Activated CD4-positive, alpha-beta T cell treated with anti-CD3 and anti-CD28 coated beads, Interleukin-2, amount 50 U/mL, for 48 hours (primary cell): ENCODE results near the gene GPS1.

Experiments
- DNase-seq, 2 experiments: peaks; one replicate each; pipeline ENCODE4 v3.0.0-alpha.2; 2020

The GPS1 gene

DNA sequence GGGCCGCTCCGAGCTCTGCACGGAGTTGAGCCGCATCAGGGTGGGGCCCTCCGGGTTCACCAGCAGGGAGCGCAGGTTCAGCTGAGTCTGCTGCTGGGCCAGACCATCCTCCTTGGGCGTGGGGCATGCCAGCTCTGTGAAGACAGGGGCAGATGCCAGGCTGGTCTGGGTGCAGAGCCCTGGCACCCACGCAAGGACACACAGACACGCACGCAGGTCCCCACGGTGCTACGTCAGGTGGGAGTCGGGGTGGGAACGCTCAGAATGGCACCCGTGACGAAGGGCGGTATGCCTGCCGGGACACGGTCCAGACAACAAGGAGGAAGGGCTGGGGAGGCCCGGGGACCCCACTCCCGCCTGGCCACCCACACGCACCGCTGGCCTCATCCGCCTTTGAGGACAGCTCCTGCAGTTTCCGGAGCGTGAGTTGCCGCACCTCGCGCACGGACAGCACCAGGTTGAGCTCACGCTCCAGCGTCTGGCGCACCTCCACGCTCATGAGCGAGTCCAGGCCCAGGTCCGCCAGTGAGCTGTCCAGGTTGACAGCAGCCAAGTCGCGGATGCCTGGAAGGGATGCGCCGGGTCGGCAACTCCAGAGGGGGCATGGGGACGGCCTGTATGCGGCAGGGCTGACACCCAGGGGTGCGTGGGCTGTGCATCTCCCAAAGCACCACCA, 29.2 kb downstream of the GPS1 start:
- no peak for DNase-seq

DNA sequence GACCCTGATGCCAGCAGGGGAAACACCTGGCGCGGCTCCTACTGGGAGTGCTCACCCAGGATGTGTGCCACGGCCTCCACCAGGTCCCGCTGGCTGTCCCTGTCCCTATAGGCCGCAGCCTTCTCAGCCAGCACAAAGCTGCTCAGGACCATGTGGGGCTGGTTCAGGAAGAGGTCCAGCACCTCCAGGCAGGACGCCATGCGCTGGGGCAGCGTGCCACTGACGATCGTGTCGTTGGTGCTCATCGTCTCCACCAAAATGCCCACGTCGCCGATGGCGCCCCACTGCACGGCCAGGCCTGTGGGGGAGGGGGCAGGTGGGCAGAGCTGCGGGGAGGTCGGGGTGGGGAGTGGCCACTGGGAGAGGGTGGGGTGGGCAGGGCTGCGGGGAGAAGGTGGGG, 29.8 kb downstream of the GPS1 start:
- DNase-seq, result no peak

DNA sequence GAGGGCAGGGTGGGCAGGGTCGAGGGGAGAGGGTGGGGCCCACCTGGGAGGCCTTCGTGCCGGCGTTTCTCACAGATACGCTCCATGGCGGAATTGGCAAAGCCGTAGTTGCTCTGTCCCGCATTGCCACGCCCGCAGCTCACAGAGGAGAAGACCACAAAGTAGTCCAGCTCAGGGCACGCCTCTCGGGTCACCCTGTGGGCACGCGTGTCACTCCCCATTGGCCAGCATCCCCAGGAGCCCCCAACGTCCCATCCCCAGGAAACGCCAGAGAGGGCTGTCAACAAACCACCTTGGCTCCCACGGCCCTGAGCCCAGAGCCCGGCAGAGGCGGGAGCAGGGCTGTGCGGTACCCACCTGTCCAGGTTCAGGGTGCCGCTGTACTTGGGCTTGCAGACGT, 30.3 kb downstream of the GPS1 start:
- no peak for DNase-seq

DNA sequence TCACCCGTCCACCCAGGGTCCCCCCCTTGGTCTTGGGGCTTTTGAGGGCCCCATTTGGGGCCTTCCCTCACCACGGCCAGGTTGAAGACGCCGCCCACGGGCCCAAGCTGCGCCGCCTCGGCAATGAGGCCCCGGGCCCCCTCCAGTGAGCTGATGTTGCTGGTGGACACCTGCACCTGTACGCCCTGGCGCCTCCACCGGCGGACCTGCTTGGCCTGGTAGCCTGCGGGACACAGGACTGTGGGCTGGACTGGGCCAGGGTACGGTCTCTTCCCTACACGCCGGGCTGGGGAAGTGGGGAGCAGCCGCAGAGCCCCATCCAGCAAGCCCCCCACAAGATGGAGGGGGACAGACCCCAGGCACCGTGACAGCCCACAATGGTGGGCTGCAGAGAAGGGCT, 30.8 kb downstream of the GPS1 start:
- no peak for DNase-seq

DNA sequence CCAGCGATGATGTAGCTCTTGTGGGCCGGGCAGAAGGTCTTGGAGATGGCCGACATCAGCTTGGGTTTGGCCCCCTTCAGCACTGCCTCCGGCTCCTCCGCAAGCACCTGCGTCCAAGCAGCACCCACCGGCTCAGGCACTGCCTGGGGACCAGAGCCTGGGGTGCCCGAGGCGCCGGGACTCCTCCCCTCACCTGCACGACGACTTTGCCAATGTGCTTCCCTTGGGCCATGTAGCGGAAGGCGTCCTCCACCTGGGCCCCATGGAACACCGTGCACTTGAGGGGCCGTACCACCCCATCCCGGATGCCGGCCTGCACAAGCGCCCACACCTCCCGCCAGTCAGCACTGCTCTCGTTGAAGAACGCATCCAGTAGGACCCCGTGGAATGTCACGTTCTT, 31.3 kb downstream of the GPS1 start:
- DNase-seq, result no peak

DNA sequence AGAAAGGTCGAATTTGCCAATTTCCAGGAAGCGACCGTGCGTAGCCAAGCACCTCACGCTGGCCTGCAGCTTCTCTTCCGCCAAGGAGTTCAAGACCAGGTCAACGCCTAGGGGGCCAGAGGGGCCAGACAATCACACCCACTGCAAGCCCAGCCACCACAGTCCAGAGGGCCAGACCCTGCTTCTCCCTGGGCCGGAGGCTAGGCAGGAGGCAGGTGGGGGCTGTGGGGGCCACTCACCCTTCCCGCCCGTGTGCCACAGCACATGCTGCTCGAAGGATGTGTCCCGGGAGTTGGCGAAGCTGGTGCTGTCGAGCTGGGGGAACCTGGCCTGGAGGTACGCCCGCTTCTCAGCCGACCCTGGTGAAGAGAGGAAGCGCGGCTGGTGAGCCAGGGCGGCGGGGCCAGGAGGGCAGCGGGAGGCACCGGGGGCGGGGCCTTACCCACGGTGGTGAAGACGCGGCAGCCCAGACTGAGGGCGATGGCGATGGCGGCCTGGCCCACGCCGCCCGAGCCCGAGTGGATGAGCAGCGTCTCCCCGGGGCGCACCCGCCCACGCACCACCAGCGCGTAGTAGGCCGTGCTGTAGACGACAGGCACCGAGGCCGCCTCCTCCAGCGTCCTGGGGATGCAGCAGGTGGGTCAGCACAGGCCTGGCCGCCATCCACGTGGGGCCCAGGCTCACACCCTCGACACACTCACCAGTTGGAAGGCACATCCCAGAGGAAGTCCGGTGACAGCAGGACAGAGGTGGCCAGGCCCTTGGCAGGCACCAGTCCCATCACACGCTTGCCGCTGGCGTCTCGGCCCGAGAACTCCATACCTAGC, 32.0 kb downstream of the GPS1 start:
- DNase-seq, result no peak

DNA sequence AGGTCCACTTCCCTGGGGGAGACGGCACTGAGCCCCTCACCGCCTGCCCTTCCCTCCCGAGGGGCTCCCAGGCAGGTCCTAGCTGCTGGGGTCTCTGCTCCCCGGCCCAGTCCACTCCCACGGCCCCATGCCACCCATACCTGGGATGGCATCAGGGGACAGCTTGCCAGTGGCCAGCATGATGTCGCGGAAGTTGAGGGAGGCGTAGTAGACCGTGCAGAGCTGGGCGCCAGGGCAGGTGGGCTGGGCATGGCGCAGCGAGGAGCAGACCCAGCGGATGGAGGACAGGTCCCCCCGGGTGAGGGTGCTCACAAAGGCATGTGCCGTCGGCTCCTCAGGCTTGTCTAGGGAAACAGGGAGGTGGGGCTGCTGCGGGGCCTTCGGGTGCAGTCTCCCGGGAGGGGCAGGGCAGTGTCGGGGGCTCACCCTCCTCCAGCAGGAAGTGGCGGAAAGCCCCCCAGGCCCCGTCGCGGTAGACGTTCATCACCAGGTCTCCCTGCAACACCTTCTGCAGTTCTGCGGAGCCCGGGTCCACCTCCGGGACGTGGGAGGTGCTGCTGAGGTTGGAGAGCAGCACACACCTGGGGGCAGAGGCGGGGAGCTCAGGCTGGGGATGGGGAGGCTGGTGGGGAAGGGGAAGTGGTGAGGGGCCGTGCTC, 32.8 kb downstream of the GPS1 start:
- DNase-seq, result no peak

DNA sequence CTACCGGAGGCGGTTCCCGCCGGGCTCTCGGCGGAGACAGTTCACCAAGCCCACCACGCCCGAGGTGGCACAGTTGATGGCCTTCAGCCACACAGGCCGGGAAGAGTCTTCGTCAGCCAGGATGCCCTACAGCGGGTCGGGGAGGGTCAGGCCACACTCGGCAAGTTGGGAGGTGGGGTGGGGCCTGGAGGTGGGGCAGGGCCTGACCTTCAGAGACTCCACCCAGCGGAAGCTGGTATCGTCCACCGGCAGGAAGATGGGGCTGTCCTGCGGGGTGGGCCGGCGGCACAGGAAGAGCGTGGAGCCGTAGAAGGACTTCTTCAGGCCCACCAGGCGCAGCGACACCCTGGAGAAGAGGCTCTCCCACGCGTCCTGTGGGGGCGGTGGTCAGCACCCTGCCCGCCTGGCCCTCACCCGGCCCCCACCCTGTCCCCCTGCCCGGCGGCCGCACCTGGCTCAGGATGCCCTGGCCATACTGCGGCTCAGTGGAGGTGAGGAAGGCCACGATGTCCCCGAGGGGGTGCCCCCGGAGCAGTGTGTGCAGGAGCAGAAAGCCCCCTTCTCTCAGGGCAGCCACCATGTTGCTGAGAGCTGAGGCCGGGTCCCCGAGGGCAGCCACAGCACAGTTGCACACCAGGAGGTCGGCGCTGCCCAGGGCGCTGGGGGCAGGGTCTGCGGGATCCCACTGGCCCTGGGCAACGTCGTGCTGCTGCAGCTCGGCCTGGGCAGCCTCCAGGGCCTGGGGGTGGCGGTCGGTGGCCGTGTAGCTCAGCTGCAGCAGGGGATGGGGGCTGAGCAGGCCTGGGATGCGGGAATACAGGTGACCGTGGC, 33.5 kb downstream of the GPS1 start:
- DNase-seq, result no peak

DNA sequence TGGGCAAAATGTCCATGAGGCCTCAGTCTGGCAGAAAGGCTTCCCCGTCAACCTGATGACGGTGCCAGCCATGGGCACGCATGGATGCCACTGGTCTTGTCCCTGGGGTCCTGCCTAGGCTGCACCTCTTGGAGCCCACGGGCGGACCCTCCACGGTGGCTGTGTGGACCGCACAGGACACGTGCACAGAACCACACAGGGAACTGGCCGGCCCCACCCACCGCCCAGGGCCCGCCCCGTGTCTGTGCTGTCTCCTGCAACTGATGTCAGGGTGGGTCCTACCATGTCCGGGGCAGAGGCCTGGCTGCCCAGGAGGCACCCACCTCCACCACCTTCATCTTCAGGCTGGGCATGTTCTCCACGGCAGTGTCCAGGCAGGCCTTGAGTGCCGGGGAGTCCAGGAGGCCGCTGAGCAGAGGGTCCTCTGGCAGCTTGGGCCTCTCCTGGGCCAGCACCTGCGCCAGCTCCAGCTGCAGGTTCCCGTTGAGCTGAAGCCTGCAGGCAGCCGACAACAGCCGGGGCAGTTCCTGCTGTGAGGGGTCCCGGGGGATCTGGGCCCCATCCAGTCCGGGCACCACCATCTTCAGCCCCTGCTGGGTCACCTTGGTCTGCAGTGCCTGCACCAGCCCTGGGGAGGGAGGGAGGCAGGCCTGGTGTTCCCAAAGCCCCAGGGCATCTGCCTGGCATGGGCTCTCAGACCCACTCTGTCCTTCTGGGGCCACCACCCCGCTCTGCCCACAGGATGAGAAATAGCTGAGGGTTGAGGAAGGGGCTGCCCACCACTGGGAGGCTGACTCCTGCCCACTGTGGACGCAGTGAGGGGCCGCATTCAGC, 34.5 kb downstream of the GPS1 start:
- DNase-seq, result no peak

DNA sequence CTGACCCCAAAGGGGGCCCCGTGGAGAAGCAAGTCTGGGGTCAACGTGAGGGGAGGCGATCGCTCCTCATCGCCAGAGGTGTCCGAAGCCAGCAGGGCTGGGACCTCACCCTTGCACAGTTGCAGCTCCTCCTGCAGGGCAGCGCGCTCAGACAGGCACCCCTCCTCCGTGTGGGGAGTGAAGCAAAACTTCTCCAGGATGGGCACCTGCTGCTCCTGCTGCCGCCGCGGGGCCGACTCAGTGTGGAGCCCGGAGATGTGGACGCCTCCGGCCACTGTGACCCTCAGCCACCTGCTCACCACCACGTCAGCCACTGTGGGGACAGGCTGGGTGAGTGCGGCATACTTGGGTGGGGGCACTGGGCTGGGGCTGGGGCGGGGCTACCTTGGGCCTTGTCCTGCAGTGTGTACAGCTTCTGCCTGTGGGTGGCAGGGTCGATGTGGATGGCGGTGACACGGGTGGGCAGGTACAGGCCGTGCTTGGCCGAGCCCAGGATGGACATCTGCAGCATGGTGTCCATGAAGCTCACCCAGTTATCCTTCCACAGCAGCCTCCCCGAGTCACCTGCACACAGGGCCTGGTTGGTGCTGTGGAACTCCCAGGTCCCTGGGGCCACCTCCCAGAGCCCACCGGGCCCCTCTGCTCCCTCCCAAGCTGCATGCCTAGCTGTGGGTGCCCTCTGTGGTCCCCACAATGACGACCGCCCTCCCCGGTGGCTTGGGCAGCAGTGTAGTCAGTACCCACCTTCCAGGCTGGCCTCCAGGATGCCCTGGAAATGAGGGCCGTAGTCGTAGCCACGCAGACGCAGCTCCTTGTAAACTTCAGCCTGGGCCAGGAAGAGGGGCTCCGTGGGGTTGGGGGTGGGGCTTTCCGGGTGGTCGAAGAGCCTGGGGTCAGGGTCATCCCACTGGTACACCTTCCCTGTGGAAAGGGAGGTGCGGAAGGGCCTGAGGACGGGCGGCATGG, 35.5 kb downstream of the GPS1 start:
- no peak for DNase-seq

DNA sequence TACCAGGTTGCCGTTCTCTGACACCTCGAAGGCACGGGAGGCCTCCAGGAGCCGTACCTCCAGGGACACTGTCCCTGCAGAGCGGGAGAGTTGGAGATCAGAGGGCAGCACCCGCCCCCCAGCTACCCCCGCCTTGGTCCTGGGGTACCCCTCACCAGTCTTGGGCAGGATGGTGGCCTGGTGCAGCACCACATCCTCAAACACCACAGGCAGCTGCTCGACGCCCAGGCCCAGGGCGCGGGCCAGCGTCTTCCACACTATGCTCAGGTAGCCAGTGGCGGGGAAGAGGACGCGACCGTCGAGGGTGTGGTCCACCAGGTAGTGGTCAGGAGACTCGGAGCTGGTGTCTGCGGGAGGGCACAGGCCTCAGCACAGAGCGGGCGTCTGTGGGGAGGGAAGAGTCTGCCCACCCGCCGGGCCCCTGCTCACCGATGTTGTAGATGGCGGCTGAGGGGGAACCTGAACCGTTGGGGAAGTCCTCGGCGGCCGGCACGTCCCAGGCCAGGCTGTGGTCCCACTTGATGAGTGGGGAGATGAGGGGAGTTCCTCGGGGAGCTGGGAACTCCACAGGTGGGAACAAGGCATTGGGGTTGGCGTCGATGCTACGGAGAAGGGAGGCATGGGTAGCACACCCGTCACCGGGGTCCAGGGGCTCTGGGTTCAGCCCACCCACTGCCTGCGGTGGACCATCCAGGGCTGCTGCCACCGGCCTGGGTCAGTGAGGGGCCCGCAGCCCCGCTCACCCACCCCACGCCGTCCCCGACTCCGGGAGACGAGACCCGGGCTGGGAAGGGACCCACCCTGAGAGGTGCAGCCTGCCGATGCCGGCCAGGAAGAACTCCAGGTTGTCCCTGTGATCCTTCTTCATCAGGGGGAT, 36.5 kb downstream of the GPS1 start:
- no peak for DNase-seq

DNA sequence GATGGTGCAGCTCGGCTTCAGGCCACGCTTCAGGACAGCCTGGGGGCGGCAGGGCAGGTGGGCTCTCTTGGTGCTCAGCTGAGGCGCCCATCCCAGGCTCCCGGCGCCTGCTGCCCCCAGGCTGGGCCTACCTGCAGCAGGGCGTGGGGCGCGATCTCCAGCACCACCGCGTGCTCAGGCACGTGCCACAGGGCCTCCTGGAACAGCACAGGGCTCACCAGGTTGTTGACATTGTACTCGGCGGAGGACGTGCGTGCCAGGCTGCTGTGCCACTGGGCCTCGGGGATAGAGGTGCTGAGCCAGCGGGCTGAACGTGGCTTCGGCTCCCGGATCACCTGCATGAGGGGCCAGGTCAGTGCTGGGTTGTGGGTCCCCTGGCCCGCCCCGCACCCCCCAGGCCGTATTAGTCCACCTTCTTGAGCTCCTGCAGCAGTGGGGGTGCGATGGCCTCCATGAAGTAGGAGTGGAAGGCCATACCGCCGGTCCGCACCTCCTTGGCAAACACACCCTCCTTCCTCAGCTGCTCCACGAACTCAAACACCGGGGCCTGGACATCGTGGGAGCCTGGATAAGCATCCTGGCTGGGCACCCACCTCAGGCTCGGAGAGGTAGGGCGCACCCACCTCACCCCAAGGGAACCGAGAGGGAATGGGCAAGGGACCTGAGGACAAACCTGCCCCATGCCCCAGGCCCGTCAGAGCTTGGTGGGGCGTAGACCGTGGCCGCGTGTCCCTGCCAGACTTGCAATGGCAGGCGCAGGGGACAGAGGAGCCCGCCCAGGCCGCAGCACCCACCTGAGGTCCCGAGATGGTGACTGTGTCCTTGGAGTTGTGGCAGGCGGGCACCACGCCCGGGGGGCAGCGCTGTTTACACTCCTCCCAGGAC, 37.4 kb downstream of the GPS1 start:
- no peak for DNase-seq

DNA sequence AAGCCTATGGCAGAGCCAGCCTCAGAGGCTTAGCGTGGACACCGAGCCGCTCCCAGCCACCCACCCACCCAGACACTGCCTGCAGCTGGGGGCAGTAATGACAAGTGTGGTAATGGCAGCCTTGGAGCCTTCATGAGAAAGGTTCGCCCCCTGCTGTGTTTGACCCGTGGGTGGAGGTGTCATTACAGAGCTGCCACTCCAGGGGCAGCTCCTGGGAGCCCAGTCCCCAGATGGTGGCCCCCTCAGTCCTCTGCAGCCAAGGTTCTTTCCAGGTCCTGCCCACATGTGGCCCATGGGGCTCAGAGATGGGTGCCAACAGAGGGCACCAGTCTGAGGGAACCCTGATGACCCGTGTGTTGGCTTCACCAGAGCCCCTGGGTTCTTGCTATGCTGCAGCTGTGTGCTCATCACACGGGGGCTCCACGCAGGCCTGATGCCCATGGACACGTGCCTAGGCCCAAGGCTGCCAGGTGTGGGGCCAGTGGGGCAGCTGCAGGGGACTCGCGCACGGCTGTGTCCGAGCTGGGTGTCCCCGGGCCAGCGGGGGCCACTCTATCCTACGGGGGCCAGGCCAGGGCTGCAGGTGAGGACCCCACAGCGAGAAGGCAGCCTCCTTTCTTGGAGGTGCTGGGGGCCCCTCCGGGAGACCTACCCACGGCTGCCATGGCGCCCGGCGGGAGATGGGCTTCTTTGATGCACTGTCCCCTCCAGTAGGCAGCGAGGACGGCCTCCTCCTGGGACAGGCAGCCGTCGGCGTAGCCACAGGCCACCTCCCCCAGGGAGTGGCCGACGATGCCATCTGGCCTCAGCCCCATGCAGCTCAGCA, 38.2 kb downstream of the GPS1 start:
- no peak for DNase-seq

DNA sequence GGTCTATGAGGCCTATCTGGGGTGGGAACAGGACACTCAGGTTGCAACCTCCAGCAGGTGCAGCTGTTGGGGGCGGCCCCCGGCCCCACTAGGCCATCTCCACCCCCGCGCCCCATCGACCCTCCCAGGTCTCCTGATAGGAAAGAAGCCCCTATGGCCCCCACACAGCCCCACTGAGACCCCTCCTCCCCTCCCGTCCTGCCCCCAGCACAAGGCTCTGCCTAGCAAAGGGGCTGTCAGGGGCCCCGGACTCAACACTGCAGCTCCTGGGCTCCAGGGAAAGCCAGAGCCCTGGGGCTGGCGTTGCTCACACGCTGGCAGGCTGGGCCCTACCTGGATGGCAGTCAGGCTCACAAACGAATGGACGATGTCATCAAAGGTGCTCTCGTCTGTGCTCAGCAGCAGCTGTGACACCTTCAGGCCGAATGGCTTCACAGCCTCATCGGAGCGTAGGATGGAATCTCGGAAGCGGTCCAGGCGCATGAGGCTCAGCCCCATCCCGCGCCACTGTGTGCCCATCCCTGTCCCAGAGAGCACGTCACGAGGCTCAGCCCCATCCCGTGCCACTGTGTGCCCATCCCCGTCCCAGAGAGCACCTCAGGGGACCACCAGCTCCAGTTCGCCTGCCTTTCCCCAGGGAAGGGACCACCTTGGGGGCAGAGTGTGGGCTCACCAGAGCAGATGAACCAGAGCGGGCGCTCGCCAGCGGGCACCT, 39.0 kb downstream of the GPS1 start:
- DNase-seq, result no peak

DNA sequence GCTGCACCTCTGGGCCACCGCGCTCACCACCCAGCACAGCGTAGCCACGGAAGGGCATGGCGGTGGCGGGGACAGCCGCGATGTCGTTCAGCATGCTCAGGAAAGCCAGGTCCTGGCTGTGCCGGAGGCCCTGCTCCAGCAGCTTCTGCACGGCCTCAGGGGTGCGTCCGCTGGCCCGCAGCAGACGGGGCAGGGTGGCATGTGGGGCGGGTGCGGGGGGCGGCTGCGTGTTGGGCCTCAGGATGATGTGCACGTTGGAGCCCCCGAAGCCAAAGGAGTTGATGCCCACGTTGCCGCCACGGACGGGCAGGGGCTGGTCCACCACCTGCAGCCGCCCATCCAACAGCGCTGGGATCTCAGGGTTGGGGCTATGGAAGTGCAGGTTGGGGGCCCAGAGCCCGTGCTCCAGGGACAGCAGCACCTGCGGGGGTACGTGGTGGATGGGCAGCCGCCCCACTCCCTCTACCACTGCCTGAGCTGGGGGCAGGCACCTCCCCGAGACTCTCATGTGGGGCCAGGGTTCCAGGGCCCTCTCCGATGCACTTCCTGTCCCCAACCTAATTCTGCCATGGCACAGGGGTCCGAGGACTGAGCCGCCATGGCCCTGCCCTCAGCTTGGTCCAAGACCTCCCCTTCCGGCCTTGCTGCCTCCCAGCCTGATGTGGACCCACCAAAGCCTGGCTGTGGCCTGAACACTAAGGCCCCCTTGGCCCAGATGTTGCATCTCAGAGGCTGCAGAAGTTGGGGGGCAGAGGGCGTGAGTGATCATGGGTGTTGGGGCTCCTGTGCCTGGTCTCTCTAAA, 39.8 kb downstream of the GPS1 start:
- DNase-seq, result no peak

DNA sequence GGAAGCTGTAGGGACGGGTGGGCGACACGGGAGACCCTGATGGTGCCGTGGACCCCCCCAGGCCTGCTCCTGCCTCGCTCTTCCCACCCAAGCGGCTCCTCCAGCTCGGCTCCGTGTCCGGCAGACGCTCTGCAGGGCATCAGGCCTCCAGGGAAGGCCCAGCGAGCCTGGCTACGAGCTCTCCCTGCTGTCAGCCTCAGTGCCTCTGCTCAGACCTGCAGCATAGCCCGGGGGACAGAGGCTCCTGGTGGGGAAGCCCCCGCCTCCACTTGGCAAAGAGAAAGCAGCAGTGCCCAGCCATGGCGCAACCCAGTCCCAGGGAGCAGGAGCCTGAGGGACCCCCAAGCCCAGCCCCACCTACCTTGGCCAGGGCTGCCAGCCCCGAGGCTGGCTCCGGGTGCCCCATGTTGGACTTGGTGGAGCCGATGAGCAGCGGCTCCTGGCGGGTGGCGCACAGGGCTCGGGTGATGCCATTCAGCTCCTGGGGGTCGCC, 40.4 kb downstream of the GPS1 start:
- DNase-seq, result no peak
